ENCODE data around the gene SEC31B. TPM values are rescaled to one million over a fixed set of nuclear protein-coding genes. Genes with fewer than 3 reads are reported as not detected.

Gene SEC31B
- total RNA-seq, 1 experiment from 2014 or later = 6.3 TPM

DNA sequence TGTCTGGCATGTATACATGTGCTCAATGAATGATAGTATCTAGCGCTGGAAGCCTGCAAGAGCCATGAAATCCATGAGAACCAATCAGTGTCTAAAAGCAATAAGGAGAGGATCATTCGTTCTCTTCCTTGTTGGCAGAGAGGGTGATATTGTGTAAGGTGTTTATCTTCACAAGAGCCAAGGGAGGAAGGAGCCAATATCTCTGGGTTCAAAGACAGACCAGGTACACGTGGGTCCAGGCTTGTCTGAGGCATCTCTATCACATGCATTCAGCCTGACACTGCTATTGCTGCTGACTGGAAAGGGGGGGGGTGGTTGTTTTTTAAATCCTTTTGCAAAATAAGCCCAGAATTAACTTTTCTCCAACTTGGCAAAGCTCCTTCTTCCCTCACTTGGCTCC lies 4.0 kb downstream of the SEC31B start:
- H3K36me3 Mint-ChIP-seq (ENCODE audit: insufficient read depth in 1 of 3, low read depth in 3 of 3) = no peaks in the 10 kb centered on the region; a peak in 1 of 7 replicates
- H3K27me3 Mint-ChIP-seq (ENCODE audit: low read depth) = peaks cover 46% of the 10 kb centered on the region
- Histone ChIP-seq H2BK120ac (ENCODE audit: low read depth, low read length, poor library complexity, severe bottlenecking) (no peak overlapping the region), H2BK15ac (ENCODE audit: low read depth, low read length) (no peak overlapping the region), H3K4me1 (ENCODE audit: insufficient read depth, low read length) (no peaks in the 10 kb centered on the region), H4K5ac (ENCODE audit: insufficient read length, low read depth, low read length) (no peak overlapping the region), H3K18ac (ENCODE audit: insufficient read length, low read depth, low read length) (no peak overlapping the region), H4K20me1 (ENCODE audit: control insufficient read depth, insufficient read depth, insufficient read length) (no peaks in the 10 kb centered on the region), H3K23me2 (ENCODE audit: insufficient read length, low read depth, low read length, poor library complexity, severe bottlenecking) (peaks cover 10% of the 10 kb centered on the region), H2BK5ac (ENCODE audit: insufficient read length, low read length) (no peak overlapping the region), H3K79me1 (ENCODE audit: insufficient read depth, low read depth, low read length, poor library complexity, severe bottlenecking) (no peaks in the 10 kb centered on the region), H3K56ac (ENCODE audit: insufficient read length, low read depth, low read length) (no peak overlapping the region), H3K14ac (ENCODE audit: insufficient read depth, low read length) (no peak overlapping the region), H3K9ac (ENCODE audit: extremely low read depth, insufficient read length, low read length) (no peak overlapping the region), H2AFZ (ENCODE audit: low read length) (no peak overlapping the region), H4K91ac (ENCODE audit: insufficient read length, low read depth, low read length) (no peak overlapping the region), H3K4me2 (ENCODE audit: insufficient read depth, insufficient read length, low read length) (no peak overlapping the region), H3T11ph (ENCODE audit: low read length) (no peak overlapping the region), H4K8ac (replicated peaks; ENCODE audit: insufficient read length, low read depth, low read length) (no peak overlapping the region), H3K4ac (ENCODE audit: low read depth, low read length) (no peak overlapping the region), H3K9me3 (ENCODE audit: control insufficient read depth, low read depth, low read length) (no peaks in the 10 kb centered on the region), H3K27me3 (ENCODE audit: insufficient read depth, low read length) (peaks cover 4% of the 10 kb centered on the region; the same call in 1 of the 2 replicates), H3K79me2 (ENCODE audit: insufficient read depth, low read length) (no peaks in the 10 kb centered on the region), H3K23ac (ENCODE audit: insufficient read length, low read depth, low read length) (no peak overlapping the region), H2AK5ac (ENCODE audit: insufficient read length, low read length) (no peak overlapping the region), H2BK20ac (ENCODE audit: low read depth, low read length, poor library complexity, severe bottlenecking) (no peak overlapping the region), H2BK12ac (ENCODE audit: insufficient read length, low read depth, low read length) (no peak overlapping the region), H3K27ac (ENCODE audit: insufficient read length, low read depth, low read length) (no peak overlapping the region)
- H3K4me1 Mint-ChIP-seq = peaks cover 9 to 13% of the 10 kb centered on the region in 2 experiments
- no peak for TF ChIP-seq CTCF (conservative IDR thresholded peaks at IDR 0.05)
- DNase-seq = no peak
- no CpG with 5 or more reads among the region's 3 CpGs for WGBS (ENCODE audit: extremely low coverage, insufficient read length, low lambda C conversion rate)
- no peaks in the 10 kb centered on the region for H3K9me3 Mint-ChIP-seq
- H3K27ac Mint-ChIP-seq = no peak overlapping the region
- no peak overlapping the region for H3K4me3 Mint-ChIP-seq
